ENCODE measurements around the gene LSM3.

LSM3 gene

DNA sequence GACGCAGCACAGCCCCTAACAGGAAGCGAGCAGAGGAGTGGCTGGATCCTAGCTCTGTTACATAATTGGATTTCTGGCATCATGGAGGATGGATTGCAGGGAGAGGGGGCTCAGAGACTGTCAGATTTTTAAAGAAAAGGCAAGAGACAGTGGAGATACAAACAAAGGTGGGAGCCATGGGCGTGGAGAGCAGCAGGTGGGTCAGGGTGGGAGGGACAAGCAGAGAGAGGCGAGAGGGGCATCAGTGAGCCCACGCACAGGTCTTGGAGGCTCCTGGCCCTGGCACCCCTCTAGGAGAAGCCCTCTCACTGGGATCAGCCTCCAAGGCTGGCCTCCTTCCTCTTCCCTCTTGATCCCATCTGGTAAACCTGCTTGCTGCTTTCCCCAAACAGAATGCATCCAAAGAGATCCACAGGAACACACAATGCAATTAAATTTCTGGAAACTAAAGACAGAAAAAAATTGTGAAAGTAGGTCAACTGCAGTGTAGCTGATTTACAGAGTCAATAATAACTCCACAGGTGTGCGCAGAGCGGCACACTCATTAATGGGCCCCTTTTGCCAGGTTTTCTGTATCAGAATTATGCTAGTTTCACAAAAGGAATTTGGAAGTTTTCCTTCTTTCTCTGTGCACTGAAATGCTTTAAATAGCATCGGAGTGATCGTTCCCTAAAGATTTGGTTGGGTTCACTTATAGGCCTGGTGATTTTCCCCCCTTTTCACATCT, 66.1 kb downstream of the LSM3 start:
- DNase-seq: no peak

DNA sequence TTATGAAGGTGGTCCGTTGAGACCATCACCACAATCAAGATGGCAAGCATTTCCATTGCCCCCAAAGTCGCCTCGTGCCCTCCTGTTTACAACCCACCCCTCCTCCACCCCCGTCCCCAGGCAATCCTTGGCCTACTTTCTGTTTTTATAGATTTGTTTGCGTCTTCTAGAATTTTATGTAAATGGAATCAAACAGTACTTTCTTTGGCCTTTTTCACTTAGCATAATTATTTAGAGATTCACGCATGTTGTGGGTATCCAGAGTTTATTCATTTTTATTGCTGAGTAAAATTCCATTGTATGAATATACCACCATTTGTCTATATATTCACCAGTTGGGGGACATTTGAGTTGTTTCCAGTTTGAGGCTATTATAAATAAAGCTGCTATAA, 66.6 kb downstream of the LSM3 start:
- DNase-seq: no peak

DNA sequence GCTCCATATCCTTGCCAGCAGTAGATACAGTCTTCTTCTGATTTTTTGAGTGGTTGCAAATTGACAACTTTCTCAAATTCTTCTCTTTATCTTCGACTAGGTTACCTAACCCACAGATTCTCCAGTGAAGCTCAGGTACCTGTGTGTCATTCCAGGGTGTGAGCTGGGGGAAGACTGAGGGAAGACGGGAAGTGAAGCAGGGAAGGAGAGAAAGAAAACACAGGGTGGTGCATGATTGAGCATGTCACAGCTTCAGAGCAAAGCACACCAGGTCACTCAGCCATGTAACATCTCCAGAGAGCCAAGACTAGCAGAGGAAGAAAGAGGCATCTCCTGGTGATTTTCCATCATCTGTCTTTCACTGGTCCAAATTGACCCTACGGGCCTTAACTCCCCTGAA, 67.2 kb downstream of the LSM3 start:
- no peak for DNase-seq

DNA sequence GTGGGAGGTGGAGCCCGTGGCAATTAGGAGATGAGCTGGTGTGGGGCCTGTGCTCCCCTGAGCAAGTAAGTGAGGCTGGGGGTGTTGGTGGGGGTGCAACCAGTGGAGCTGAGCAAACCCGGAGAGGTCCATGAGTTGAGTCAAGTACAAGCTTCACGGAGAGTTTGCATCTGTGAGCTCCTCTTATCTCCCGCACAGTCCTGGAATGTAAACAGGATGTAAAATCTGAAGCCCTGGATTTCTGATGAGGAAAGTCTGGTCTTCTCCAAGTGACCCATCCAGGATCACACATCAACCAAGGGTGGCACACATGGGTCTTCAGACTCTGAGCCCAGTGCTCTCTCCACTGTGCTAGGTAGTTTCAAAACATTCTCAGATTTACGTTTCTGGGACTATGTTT, 67.8 kb downstream of the LSM3 start:
- no peak for DNase-seq

DNA sequence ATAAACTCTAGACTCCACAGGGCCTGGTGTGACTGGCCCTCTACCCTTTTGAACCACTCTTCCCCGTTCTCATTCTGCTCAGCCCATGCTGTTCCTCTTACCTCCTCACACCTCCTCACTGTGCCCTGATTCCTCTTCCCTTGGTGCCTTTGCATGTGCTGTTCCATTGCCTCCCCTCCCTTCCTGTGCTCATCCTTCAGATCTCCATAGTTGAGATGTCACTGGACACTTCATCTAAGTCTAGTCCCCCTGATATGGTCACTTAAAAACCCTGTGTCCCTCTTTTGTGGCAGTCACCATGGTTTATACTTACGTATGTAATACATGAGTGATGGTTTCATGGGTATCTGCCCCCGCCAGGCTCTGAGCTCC, 69.8 kb downstream of the LSM3 start:
- DNase-seq: no peak

DNA sequence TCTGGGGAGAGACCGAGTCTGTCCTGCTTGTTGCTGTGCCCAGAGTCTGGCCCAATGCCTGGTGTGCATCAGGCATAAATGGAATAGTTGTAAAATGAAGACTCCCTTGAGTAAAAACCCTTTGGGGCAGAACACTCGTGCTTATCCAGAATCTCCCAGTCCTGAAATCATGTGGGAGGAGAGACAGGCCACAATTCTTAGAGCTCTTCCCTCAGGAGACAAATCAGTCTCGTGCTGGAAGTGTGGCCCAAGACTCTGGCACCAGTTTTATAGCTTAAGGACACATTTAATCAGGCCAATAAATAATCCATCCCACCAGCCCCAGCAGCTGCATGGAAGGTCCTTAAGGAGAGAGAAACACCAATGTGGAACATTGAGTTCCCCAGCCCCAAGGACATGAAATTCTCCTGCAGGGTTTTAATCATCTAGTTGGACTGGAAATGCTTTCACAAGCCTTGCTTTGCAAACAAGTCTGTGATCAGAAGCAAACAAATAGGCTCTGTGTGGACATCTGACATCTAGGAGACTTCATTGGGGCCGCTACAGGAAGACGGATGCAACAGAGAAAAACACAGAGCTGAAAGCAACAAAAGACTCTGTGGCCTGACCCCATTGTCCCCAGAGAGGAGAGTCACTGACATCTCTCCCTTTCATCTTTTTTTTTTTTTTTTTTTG, 70.4 kb downstream of the LSM3 start:
- no peak for DNase-seq
